KMS-11 (cell line): ENCODE data around the gene CHKB.

Experiments
- H2AFZ ChIP-seq: fragments of 200-600 bp; sonication (generic); 2 replicates; pipeline ENCODE4 v1.6.1; 2016; ENCODE audit warnings: antibody characterized with exemption, mixed run types, low read depth
- H3K27ac ChIP-seq: fragments of 200-600 bp; sonication (generic); 2 replicates; pipeline ENCODE4 v1.6.1; 2016; ENCODE audit warnings: mild to moderate bottlenecking, mixed run types
- H3K27me3 ChIP-seq: fragments of 200-600 bp; sonication (generic); 2 replicates; pipeline ENCODE4 v1.6.1; 2017; ENCODE audit warnings: mild to moderate bottlenecking, low read depth, mixed run types, moderate library complexity; ENCODE audit not compliant: insufficient read depth
- H3K36me3 ChIP-seq: fragments of 200-600 bp; sonication (generic); 2 replicates; pipeline ENCODE4 v1.6.1; 2017; ENCODE audit warnings: mild to moderate bottlenecking, mixed run types; ENCODE audit not compliant: insufficient read depth
- H3K4me1 ChIP-seq: fragments of 200-600 bp; sonication (generic); 2 replicates; pipeline ENCODE4 v1.6.1; 2016; ENCODE audit warnings: mild to moderate bottlenecking, low read depth, mixed run types; ENCODE audit not compliant: poor library complexity, severe bottlenecking
- H3K4me2 ChIP-seq: fragments of 200-600 bp; sonication (generic); 2 replicates; pipeline ENCODE4 v1.7.0; 2016; ENCODE audit warnings: mild to moderate bottlenecking, mixed run types
- H3K4me3 ChIP-seq: fragments of 200-600 bp; sonication (generic); IDR thresholded peaks from 2 replicates; pipeline ENCODE4 v1.6.1; 2017; ENCODE audit warnings: low read depth, low read length, mixed read lengths; ENCODE audit not compliant: insufficient read depth
- H3K79me2 ChIP-seq: fragments of 200-600 bp; sonication (generic); 2 replicates; pipeline ENCODE4 v1.6.1; 2016; ENCODE audit warnings: low read depth, mixed run types; ENCODE audit not compliant: insufficient read depth
- H3K9ac ChIP-seq: fragments of 200-600 bp; sonication (generic); 2 replicates; pipeline ENCODE4 v1.6.1; 2016; ENCODE audit warnings: mild to moderate bottlenecking, mixed run types
- H4K20me1 ChIP-seq: fragments of 200-600 bp; sonication (generic); 2 replicates; pipeline ENCODE4 v1.6.1; 2016; ENCODE audit warnings: mild to moderate bottlenecking, mixed run types; ENCODE audit not compliant: insufficient read depth
- CTCF ChIP-seq: fragments of 200-600 bp; sonication (generic); conservative IDR thresholded peaks from 2 replicates; pipeline ENCODE4 v1.6.1; 2017; ENCODE audit warnings: low read depth, mild to moderate bottlenecking, antibody characterized with exemption, low read length, moderate library complexity, mixed read lengths

CHKB gene

GRCh38 chr22:50606165-50606945 is 23.7 kb upstream of the CHKB start:
- no peak for TF ChIP-seq CTCF
- Histone ChIP-seq H3K4me2 (no peak overlapping the region), H3K4me3 (no peak overlapping the region), H3K4me1 (no peaks in the 10 kb centered on the region), H4K20me1 (no peaks in the 10 kb centered on the region), H3K27ac (no peak overlapping the region), H3K79me2 (no peaks in the 10 kb centered on the region), H3K27me3 (peaks cover 63% of the 10 kb centered on the region), H2AFZ (no peak overlapping the region), H3K36me3 (no peaks in the 10 kb centered on the region), H3K9ac (no peak overlapping the region)

DNA sequence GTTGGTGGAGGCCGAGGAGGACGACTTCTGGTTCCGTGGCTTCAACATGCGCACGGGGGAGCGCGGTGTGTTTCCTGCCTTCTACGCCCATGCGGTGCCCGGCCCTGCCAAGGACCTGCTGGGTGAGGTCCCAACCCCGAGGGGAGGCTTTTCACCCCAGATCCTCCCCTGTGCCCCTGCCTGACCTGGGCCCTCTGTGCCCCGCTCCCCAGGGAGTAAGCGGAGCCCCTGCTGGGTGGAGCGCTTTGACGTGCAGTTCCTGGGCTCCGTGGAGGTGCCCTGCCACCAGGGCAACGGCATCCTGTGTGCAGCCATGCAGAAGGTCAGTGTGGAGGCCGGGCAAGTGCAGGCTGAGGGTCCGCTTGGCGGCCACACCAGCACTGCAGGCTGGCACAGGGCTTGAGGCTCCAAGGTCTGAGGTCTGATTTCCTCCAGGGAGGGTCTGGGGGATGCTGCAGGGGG is 23.0 kb upstream of the CHKB start:
- peaks cover 59% of the 10 kb centered on the region for H3K27me3 ChIP-seq
- no peak overlapping the region for H3K27ac ChIP-seq
- no peaks in the 10 kb centered on the region for H4K20me1 ChIP-seq
- H3K9ac ChIP-seq, result no peak overlapping the region
- no peaks in the 10 kb centered on the region for H3K36me3 ChIP-seq
- H3K79me2 ChIP-seq, result no peaks in the 10 kb centered on the region
- no peak overlapping the region for H2AFZ ChIP-seq
- no peak overlapping the region for H3K4me2 ChIP-seq
- no peak for TF ChIP-seq CTCF
- H3K4me3 ChIP-seq, result no peak overlapping the region
- H3K4me1 ChIP-seq, result no peaks in the 10 kb centered on the region

GRCh38 chr22:50605002-50605612 is 22.5 kb upstream of the CHKB start:
- Histone ChIP-seq H3K4me2 (no peak overlapping the region), H3K27me3 (peaks cover 54% of the 10 kb centered on the region), H3K27ac (no peak overlapping the region), H4K20me1 (no peaks in the 10 kb centered on the region), H3K4me1 (no peaks in the 10 kb centered on the region), H3K36me3 (no peaks in the 10 kb centered on the region), H2AFZ (no peak overlapping the region), H3K4me3 (no peak overlapping the region), H3K79me2 (no peaks in the 10 kb centered on the region), H3K9ac (no peak overlapping the region)
- no peak for TF ChIP-seq CTCF

DNA sequence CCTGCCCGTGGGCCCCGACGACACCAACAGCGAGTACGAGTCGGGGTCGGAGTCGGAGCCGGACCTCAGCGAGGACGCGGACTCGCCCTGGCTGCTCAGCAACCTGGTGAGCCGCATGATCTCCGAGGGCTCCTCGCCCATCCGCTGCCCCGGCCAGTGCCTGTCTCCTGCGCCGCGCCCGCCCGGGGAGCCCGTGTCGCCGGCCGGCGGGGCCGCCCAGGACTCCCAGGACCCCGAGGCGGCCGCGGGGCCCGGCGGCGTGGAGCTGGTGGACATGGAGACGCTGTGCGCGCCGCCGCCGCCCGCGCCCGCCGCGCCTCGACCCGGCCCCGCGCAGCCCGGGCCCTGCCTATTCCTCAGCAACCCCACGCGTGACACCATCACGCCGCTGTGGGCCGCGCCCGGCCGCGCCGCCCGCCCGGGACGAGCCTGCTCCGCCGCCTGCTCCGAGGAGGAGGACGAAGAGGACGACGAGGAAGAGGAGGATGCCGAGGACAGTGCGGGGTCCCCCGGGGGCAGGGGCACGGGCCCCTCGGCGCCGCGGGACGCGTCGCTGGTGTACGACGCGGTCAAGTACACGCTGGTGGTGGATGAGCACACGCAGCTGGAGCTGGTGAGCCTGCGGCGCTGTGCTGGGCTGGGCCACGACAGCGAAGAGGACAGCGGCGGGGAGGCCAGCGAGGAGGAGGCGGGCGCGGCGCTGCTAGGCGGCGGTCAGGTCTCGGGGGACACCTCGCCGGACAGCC is 21.8 kb upstream of the CHKB start:
- no peak overlapping the region for H3K9ac ChIP-seq
- H3K4me2 ChIP-seq, result no peak overlapping the region
- H3K4me3 ChIP-seq, result no peak overlapping the region
- H3K27me3 ChIP-seq, result peaks cover 48% of the 10 kb centered on the region
- no peak overlapping the region for H3K27ac ChIP-seq
- H4K20me1 ChIP-seq, result no peaks in the 10 kb centered on the region
- H3K4me1 ChIP-seq, result no peaks in the 10 kb centered on the region
- TF ChIP-seq CTCF, result no peak
- no peak overlapping the region for H2AFZ ChIP-seq
- no peaks in the 10 kb centered on the region for H3K36me3 ChIP-seq
- H3K79me2 ChIP-seq, result no peaks in the 10 kb centered on the region
